Measurements from ENCODE around the gene ZNF280D.

The ZNF280D gene

DNA sequence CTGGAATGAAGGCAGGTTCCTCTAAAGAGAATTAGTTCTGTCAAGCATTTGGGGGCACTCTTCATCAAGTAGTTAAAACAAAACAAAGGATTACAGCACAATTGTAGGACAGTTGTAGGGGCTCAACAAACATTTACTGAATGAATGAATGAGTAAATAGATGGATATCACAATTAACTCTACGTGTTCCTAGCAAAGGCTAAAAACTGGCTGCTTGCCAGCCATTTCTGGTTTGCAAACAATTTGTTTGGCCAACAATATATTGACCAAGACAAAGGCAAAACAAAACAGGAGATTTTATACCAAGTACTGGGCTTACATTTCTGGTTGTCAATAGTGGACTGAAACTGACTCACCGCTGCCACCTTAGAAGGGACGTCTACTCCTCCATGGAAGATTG lies 116.8 kb downstream of the ZNF280D start:
- TF ChIP-seq, protein P1, sequence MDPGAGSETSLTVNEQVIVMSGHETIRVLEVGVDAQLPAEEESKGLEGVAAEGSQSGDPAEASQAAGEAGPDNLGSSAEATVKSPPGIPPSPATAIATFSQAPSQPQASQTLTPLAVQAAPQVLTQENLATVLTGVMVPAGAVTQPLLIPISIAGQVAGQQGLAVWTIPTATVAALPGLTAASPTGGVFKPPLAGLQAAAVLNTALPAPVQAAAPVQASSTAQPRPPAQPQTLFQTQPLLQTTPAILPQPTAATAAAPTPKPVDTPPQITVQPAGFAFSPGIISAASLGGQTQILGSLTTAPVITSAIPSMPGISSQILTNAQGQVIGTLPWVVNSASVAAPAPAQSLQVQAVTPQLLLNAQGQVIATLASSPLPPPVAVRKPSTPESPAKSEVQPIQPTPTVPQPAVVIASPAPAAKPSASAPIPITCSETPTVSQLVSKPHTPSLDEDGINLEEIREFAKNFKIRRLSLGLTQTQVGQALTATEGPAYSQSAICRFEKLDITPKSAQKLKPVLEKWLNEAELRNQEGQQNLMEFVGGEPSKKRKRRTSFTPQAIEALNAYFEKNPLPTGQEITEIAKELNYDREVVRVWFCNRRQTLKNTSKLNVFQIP (CRISPR knock-in tag; IDR thresholded peaks at IDR 0.05; ENCODE audit: borderline replicate concordance, low read depth): no peak
- TF ChIP-seq GLIS3 (CRISPR knock-in tag; IDR thresholded peaks at IDR 0.05): no peak
- TF ChIP-seq, protein P2, sequence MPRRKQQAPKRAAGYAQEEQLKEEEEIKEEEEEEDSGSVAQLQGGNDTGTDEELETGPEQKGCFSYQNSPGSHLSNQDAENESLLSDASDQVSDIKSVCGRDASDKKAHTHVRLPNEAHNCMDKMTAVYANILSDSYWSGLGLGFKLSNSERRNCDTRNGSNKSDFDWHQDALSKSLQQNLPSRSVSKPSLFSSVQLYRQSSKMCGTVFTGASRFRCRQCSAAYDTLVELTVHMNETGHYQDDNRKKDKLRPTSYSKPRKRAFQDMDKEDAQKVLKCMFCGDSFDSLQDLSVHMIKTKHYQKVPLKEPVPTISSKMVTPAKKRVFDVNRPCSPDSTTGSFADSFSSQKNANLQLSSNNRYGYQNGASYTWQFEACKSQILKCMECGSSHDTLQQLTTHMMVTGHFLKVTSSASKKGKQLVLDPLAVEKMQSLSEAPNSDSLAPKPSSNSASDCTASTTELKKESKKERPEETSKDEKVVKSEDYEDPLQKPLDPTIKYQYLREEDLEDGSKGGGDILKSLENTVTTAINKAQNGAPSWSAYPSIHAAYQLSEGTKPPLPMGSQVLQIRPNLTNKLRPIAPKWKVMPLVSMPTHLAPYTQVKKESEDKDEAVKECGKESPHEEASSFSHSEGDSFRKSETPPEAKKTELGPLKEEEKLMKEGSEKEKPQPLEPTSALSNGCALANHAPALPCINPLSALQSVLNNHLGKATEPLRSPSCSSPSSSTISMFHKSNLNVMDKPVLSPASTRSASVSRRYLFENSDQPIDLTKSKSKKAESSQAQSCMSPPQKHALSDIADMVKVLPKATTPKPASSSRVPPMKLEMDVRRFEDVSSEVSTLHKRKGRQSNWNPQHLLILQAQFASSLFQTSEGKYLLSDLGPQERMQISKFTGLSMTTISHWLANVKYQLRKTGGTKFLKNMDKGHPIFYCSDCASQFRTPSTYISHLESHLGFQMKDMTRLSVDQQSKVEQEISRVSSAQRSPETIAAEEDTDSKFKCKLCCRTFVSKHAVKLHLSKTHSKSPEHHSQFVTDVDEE (CRISPR knock-in tag; IDR thresholded peaks at IDR 0.05): no peak
- TF ChIP-seq OSR1 (CRISPR knock-in tag; IDR thresholded peaks at IDR 0.05): no peak
- no peak for TF ChIP-seq ZC3H10 (CRISPR knock-in tag; IDR thresholded peaks at IDR 0.05)
- TF ChIP-seq ZFP30 (CRISPR knock-in tag; IDR thresholded peaks at IDR 0.05): no peak
- TF ChIP-seq ISL1 (CRISPR knock-in tag; IDR thresholded peaks at IDR 0.05): no peak
- TF ChIP-seq PPARA (CRISPR knock-in tag; IDR thresholded peaks at IDR 0.05; ENCODE audit: borderline replicate concordance): no peak
- no peak for TF ChIP-seq TOX (CRISPR knock-in tag; IDR thresholded peaks at IDR 0.05; ENCODE audit: borderline replicate concordance)
- no peak for TF ChIP-seq ARNTL (CRISPR knock-in tag; IDR thresholded peaks at IDR 0.05; ENCODE audit: borderline replicate concordance, low read depth)
- TF ChIP-seq ZNF8 (CRISPR knock-in tag; IDR thresholded peaks at IDR 0.05): no peak
- no peak for ATAC-seq

DNA sequence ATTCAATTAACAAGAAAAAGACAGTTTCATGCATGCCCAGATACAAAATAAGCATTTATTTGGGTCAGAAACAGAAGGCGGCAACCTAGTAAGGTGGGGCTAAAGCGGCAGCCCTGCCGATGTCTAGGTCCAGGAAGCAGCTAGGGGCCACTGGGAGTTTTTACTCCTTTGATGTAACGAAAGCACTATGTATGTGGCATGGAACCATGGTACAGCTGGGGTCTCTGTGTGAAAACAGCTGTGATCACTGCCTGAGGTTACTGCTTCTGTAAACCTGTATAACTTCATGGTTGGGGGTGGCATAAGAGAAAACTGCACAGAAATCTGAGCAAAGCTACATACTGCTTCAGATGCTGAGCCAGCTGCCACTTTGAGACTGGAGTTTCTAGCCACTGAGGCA lies 119.5 kb downstream of the ZNF280D start:
- TF ChIP-seq ZNF565 (CRISPR knock-in tag; conservative IDR thresholded peaks at IDR 0.05; ENCODE audit: low read depth) (no peak), ZC3H10 (CRISPR knock-in tag; IDR thresholded peaks at IDR 0.05) (no peak), RARB (CRISPR knock-in tag; IDR thresholded peaks at IDR 0.05) (no peak), ESRRG (CRISPR knock-in tag; IDR thresholded peaks at IDR 0.05) (no peak), CSDC2 (CRISPR knock-in tag; IDR thresholded peaks at IDR 0.05) (no peak)
- no peak for ATAC-seq

DNA sequence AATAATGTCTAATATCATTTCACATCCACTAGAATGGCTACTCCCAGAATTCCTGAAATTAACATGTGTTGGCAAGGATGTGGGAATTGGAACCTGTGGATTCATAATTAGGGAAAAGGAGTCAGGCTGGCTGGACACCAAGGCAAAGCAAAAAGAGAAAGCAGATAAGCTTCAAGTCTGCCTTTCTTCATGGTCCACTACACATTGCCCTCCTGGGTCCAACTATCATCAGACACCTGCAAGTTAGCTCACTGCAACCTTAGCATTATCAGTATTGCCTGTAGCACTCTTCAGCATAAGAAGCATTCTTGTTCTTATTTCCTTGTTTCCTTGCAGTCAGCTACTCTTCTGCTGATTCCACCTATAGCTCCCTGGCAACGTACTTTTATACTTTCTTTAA lies 124.3 kb downstream of the ZNF280D start:
- no peak for ATAC-seq
- TF ChIP-seq ARNTL (CRISPR knock-in tag; IDR thresholded peaks at IDR 0.05; ENCODE audit: borderline replicate concordance, low read depth) (no peak), TOX (CRISPR knock-in tag; IDR thresholded peaks at IDR 0.05; ENCODE audit: borderline replicate concordance) (no peak)

GRCh38 chr15:56608140-56608778 lies 125.0 kb downstream of the ZNF280D start:
- TF ChIP-seq RARB (CRISPR knock-in tag; IDR thresholded peaks at IDR 0.05): no peak
- no peak for TF ChIP-seq ESRRG (CRISPR knock-in tag; IDR thresholded peaks at IDR 0.05)
- TF ChIP-seq, protein P1 (CRISPR knock-in tag; IDR thresholded peaks at IDR 0.05; ENCODE audit: borderline replicate concordance, low read depth): no peak
- no peak for TF ChIP-seq BACH2 (CRISPR knock-in tag; IDR thresholded peaks at IDR 0.05; ENCODE audit: borderline replicate concordance)
- no peak for TF ChIP-seq OSR1 (CRISPR knock-in tag; IDR thresholded peaks at IDR 0.05)
- TF ChIP-seq CSRNP3 (CRISPR knock-in tag; IDR thresholded peaks at IDR 0.05): no peak
- TF ChIP-seq TCF4 (CRISPR knock-in tag; IDR thresholded peaks at IDR 0.05; ENCODE audit: borderline replicate concordance): no peak
- no peak for TF ChIP-seq GLIS3 (CRISPR knock-in tag; IDR thresholded peaks at IDR 0.05)
- no peak for TF ChIP-seq CREB5 (CRISPR knock-in tag; IDR thresholded peaks at IDR 0.05; ENCODE audit: low read depth)
- no peak for TF ChIP-seq ZNF70 (CRISPR knock-in tag; IDR thresholded peaks at IDR 0.05)
- TF ChIP-seq TOX (CRISPR knock-in tag; IDR thresholded peaks at IDR 0.05; ENCODE audit: borderline replicate concordance): no peak
- no peak for TF ChIP-seq ZFP3 (CRISPR knock-in tag; IDR thresholded peaks at IDR 0.05)
- ATAC-seq: no peak
